ENCODE measurements around the gene CEACAM21.
"Not testable (repeated sequence)": the region's sequence is repeated elsewhere in the genome, so short reads cannot be mapped to it uniquely, and the experiment has no call there.

Gene CEACAM21

DNA sequence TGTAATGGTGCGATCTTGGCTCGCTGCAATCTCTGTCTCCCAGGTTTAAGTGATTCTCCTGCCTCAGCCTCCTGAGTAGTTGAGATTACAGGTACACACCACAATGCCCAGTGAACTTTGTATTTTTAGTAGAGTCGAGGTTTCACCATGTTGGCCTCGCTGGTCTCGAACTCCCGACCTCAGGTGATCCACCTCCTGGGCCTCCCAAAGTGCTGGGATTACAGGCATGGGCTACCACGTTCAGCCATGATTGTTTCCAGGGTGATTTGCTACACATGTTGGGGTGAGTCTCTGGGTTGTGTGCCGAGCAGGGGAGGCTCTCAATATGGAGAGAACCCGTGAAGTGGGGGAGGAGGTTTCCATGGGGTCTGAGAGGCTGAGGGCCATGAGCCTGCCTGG, 24.8 kb upstream of the CEACAM21 start:
- DNase-seq: no peak

DNA sequence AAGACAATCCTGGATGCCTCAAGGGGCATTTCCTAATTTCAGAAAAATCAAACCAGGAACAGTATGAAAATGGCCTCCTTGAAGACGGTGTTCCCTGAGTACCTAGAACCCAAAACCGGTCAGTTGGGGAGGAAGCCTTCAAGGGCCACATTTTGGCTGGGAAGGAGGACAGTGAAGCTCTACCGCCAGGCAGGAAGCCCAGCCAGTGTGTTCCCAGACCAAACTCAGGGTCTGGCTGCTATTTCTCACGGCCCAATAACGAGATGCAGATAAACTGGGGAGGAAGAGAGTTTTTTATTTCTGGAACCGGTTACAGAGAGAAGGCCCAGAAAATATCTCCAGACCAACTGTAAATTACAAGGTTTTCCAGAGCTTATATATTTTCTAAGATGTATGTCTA, 24.3 kb upstream of the CEACAM21 start:
- DNase-seq: no peak

DNA sequence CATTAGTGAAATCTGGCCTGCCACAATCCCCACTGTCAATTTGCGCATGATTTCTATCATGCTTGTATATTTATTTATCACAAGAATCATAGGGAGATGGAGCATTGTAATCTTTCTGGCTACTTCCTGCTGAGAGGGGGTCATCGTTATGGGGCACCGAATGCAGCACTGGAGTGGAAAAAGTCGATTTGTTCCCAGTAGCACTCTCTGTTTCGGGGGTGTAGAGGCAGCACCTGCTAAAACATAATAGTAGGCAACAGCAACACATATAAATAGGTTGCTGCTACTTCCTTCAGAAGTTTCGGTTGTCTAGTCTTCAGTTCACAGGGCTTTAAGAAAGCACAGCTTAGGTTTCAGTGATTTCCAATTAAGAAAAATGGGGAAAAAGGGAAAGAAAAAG, 23.4 kb upstream of the CEACAM21 start:
- DNase-seq: no peak

DNA sequence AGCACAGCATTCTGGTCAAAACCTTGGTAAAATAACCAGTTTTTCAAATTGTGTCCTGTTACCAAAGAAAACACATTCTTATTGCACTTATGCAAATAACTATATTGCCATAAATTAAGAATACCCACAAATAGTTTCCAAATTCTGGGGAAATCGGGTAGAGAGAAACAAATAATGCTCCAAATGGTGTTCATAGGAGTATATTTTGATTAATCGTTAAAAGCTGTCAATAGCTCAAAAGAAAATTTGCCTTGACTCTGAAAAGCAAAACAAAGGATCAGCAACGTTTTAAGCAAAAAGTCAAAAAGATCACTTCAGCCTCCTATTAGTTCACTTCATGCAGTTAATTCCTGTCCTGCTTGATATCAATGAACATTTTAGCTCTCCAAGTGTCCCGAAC, 22.2 kb upstream of the CEACAM21 start:
- DNase-seq: no peak

DNA sequence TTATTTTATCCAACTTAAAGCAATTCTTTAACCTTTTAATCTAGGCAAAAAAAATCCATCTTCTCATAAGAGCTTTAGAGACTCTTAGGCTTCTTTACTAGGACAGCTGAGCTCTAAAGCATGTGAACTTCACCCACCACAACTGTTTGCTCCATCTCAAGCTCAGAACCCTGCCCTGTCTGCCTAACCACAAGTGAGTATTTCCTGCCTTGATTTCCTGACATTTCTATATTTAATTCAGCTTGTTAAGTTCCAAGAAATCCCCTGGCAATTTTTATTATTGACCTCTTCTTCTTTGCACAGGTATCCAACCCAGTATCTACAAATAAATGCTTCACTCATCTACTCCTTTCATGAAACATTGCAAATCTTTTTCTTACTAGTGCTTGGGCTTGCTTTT, 21.1 kb upstream of the CEACAM21 start:
- DNase-seq: no peak

DNA sequence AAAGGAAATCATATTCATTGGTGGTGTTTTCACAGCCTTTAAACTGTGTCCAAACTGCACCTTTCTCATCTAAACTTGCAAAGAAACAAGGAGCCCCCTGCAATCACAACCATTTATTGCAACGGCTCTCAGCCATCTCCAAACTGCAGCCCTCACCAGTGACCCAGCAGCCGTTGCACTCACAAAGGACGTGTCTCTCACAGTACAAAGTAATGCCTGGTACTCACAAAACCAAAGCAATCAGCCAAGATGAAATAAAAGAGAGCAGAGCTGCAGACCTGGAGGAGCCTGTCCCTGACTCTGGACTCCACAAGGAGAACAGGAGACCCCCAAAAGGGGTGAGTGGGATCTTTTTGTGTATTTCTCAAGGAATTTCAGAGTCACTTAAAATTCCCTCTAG, 20.2 kb upstream of the CEACAM21 start:
- DNase-seq: no peak

DNA sequence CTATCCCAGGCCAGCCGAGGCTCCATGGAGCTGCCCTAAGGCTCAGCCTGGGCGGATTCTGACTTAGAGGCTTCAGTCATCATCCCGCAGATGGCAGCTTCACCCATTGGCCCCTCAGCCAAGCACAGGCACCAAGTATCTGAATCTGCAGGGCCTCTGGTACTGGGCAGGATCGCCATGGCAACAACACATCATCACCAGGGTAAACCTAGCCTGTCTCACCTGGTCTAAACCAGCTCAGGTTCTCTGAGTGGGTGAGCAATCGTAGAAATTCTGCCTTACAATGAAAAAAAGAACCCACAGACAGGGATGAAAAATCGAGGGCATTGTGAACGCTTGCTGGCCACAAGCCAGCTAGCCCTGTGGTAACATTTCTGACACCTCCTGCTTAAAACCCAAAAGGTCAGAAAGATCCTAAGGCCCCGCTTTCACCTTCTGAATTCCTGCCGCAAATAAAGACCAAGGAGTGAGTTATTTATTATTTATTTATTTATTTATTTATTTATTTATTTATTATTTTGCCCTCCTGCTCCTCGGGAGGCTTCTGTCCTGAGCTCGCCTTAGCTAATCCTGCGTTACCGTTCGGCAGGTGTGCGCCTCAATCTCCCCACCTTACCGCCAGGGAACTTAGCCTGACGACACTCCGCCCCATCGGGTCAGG, 12.0 kb upstream of the CEACAM21 start:
- no peak for DNase-seq

DNA sequence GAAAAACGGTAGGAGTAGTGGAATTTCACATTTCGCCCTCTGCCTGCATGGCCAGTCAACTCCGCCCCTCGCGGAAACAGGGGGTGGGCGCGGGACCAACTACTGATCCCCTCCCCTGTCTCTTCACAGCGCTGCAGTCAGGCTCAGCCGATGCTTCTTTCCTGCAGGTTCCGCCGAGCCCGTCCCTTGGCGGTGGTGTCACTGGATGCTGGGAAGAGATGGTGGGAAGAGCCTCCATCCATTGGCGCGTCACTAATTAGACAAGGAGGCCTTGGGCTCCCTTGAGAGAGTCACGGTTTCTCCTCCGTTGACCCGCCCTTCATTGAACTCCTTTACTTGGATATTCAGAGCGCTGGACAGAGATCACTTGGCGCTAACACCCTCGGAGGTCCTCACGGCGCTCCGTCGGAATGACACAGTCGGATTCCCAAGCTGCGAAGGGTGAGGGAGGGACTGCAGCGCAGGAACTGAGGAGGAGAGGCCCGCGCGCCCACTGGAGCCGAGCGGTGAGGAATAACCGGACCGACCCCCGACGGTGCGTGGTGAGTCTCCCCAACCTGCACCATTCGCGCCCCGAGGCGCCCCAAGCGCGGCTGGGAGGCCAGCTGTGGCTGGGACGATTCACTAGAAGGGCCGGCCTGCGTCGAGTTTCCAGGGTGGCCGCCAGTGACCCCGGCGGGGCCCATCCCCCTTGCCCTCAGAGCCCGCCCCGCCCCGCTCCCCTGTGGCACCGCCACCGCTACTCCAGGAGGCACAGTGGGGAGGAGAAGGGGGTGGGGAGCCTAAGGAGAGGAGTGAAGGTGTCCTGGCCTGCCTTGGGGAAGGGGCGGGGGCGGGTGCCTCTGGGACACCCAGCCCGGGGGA, 11.2 kb upstream of the CEACAM21 start:
- DNase-seq: no peak

DNA sequence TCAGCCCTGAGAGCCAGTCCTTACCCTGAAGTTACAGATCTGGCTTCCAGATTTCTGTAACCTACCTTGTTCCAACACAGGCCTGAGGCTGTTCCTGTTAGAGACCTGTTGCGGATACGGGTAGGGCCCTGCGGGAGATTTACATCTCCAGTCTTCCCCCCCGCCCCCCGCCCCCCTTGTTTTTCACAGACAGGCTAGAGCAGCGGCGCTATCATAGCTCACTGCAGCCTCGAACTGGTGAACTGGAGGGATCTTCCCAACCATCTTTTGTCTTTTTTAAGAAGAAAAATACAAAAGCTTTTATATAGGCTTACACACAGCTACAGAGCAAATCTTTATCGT, 10.6 kb upstream of the CEACAM21 start:
- no peak for DNase-seq

DNA sequence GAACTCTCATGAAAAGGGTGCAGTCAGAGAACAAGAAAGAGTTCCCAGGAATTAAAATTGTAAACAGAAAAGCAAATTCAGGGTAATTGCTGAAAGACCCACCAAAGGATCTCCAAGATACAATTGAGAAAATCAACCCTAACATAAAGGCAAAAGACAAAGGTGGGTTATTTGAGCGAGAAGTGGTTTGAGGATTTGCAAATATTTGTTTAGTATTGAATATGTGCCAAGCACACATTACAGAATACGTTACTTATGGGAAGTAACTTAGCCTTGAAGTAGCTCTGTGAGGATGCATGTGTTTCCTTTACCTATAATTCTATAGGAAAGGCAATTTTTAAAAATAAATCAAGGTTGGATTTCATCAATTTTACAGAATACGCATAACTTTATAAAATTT, 10.0 kb upstream of the CEACAM21 start:
- no peak for DNase-seq

DNA sequence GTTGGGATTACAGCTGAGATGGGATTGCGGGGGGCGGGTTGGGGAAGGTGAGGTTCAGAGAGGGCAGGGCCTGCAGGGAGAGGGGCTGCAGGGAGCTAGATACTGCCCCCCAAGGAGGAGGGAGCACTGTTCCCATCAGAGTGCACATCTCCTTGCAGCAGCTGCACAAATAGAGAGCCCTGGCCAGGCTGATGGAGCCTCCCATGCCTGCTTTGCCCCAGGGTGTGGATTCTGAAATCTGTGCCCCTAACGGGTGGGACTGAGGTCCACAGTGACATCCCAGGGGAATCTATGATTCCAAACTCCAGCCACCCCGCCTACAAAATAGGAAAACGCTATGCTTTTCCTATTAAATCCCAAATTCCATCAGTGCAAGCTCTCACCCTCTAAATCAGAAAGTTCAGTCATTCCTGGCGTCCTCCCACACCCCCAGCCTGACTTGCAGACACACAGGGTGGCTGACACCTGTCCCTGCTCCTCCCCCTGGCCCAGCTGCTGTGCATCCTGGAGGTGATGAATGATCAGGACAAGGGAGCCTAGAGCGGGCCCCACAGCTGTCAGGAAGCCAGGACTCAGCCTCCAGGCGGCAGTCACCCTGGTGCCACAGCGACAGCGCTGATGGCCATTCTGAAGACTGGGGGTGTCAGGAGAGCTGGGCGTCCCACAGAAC, 6.3 kb upstream of the CEACAM21 start:
- DNase-seq: no peak

DNA sequence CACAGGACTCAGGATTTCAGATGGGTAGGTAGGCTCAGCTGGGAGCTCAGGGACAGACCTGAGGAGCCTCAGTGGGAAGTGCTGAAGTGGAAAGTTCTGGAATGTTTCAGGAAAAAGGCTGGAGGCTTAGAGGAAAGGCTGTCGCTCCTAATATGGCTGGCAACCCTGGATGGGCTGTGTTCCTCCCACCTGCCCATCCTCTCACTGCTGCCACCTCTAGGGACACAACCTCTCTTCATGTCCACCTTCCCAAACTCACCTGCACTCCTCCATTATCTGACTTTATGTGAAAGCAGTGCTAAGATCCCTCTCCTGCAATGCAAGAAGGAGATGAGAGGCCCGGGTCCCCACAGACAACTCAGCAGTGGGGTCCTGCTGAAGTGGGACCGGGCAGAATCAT, 5.8 kb upstream of the CEACAM21 start:
- DNase-seq: no peak

DNA sequence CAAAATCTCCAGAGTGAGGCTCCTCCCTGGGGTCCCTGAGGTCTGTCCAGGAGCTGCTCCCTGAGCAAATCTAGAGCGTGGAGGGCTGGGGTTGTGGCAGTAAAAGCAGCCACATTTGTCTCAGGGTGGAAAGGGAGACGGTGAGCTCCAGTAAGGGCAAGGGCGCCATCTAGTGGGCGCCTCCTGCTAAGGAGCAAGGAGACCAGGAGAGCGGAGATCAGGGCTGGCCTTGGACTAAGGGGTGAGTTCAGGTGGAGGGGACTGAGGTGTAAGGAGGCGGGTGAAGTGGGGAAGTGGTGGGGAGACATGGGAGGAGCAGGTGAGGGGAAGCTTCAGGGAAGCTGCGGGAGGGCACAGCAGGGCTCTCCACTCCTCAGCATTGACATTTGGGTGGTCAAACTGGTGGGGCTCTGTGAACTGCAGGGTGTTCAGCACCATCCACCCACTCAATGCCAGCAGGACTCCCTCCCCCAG, 5.3 kb upstream of the CEACAM21 start:
- peak; percentile 36 for DNase-seq

DNA sequence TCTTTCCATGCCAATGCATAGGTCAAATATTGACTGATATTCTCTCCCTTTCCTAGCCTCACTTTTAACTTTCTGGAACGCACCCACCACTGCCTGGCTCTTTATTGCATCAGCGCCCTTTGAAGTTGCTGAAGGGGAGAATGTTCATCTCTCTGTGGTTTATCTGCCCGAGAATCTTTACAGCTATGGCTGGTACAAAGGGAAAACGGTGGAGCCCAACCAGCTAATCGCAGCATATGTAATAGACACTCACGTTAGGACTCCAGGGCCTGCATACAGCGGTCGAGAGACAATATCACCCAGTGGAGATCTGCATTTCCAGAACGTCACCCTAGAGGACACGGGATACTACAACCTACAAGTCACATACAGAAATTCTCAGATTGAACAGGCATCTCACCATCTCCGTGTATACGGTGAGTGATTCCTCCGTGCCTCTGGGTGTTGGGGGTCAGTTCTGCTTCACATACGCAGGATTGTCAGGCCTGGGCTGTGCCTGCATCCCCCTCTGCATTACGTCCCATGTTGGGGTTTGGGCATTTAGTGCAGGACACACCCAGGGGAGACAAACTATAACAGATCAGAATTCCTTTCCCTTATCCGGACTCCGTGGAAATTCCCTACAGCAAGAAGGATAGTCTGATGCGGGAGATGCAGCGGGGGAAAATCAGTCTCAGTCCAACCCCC, 1.3 kb downstream of the CEACAM21 start:
- DNase-seq: no peak

DNA sequence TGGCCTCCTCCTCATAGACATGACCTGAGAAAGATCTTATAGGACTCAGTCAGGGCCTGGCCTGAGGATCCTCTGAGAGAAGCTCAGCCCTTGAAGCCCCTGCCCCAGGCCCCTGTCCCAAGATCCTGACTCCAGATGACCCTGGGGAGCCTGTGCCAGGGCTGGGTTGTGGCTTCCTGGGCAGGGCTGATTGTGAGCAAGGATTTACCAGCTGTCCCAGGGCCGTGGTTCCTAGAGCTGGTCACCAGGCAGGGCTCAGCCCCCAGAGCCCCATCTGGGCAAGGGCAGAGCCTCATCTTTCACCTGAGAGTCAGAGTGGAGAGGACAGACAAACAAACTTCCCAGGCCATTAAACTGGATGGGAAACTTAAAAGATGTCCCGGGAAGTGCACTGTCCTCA, 1.9 kb downstream of the CEACAM21 start:
- no peak for DNase-seq

DNA sequence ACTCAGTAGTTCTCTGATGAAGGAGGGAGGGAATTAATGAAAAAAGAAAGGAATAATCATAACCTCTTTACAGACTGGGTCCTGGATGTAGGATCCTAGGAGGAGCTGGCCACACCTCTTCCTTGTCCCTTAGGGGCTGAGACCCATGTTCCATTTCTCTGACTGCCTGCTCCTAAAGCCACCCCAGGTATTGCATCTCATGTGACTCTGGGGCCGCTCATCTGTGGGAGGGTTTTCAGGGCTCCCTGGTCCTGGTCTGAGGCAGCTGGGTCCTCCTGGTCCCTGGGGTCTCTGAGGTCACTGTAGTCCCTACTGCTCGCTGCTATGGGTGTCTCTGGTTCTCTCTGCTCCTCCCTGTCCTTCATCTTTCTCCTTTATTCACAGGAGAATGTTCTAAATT, 2.9 kb downstream of the CEACAM21 start:
- no peak for DNase-seq

DNA sequence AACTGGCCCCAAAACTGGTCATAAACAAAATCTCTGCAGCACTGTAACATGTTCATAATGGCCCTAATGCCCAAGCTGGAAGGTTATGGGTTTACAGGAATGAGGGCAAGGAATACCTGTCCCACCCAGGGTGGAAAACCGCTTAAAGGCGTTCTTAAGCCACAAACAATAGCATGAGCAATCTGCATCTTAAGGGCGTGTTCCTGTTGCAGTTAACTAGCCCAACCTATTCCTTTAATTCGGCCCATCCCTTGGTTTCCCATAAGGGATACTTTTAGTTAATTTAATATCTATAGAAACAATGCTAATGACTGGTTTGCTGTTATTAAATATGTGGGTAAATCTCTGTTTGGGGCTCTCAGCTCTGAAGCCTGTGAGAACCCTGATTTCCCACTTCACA, 5.1 kb downstream of the CEACAM21 start:
- DNase-seq: not testable (repeated sequence)

DNA sequence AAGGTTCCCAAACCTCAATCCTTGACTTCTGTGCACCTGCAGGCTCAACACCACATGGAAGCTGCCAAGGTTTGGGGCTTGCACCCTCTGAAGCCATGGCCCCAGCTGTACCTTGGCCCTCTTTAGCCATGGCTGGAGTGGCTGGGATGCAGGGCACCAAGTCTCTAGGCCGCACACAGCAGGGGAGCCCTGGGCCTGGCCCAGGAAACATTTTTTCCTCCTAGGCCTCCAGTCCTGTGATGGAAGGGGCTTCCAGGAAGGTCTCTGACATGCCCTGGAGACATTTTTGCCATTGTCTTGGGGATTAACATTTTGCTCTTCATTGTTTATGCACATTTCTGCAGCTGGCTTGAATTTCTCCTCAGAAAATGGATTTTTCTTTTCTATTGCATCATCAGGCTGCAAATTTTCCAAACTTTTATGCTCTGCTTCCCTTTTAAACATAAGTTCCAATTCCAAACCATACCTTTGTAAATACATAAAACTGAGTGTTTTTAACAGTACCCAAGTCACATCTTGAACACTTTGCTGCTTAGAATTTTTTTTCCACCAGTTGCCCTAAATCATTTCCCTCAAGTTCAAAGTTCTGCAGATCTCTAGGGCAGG, 6.7 kb downstream of the CEACAM21 start:
- DNase-seq: not testable (repeated sequence)

DNA sequence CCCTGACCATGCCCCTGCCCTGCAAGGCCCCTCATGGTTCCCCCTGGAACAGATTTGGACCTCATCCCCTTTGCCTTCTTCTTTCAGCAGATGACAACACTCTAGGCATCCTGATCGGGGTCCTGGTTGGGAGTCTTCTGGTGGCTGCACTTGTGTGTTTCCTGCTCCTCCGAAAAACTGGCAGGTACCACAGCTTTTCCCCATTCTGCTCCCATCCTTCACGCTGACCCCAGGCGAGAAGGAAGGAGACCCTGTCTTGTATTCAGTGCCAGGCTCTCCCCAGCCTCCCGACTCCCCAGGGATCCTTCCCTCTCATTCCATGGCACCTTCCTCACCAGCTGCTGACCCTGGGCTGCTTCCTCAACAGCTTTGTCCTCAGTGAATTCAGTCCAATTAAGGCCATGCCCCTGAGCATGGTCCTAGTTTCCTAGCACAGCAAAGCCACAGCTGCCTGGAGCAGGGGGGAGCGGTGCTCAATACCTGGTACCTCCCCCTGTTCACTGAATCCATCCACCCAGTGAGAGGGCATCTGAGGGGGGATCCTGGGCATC, 8.4 kb downstream of the CEACAM21 start:
- no peak for DNase-seq

DNA sequence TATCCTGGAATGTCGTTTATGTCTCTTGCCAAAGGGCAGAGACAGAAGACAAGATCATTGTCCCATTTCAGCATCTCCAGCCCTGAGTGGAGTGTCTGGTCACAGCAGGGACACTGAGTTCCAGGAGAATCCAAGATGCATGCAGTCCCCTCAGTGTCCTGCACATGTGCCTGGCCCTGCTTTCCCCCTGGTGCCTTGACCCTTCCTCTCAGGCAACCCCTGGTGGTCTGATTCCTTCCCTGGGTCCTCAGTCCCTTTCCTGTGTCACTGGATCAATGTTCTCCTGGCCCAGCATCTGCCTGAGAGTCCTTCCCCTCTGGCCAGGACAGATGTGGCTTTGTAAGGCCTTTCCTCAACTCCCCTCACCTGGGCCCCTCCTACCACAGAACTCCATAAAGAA, 9.0 kb downstream of the CEACAM21 start:
- no peak for DNase-seq

DNA sequence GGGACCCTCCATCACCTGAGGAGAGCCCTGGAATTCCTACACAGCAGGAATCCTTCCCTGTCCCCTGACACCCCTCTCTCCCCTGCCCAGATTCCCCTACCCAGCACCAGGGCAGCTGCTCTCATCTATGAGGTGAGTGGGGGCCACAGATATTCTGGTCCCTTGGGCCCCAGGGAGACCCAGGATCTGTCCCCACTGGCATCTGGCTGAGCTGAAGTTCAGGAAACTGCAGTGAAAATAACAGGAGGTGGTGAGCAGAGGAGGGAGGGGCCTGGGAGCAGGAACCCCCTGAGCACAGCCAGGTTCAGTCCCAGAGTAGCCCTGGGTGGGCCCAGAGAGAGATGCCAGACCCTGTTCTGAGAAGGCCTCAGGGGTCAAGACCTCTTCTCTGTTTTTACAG, 10.1 kb downstream of the CEACAM21 start:
- DNase-seq: no peak

DNA sequence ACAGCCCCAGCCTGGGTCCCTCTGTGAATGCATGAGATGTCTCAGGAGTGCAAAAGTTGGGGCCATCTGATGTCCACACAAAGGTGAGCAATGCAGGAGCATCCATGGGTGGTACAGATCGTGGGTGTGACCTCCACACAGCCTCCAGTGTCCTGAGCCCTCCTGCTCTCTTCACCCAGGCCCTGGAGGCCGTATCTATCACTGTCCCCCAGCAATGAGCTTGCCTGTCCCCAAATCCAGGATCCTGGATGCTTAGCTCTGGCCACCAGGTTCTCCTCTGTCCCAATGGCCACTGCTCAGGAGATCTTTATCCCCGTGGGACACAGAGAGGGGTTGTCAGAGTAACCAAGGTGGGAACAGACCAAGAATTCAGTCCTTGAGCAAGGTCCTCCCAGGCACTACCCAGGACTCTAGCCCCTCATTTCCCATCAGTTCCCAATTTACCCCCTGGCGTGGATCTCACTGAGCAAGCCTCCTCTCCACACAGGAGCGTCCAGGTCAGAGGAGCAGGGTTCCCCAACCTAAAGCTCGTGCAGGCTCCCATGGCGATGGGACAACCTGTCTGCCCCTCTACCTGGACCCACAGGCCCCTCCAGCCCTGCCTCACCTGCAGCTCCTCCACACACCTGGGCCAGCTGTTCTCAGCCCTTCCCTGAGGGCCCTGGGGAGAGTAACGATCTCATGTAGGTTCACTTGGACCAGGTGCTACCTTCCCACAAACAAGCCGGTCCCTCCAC, 11.3 kb downstream of the CEACAM21 start:
- no peak for DNase-seq
